ENCODE results near the gene CCBE1.

DNA sequence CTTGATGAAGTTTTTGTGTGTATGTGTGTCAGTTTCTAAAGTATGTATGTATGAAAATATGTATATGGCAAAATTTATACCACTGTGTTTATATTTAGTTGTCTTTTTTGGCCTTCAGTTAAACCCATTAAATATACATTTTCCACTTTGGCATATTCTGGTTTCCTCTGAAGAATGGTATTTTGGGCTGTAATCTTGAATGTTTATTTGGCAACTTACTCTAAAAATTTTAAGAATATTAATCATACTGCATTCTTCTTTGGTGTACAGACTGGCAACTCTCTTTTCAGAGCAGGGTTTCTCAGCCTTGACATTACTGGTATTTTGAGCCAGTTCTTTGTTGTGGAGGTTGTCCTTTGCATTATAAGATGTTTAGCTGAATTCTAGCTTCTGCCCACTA is 27.9 kb upstream of the CCBE1 start:
- TF ChIP-seq, protein P1, sequence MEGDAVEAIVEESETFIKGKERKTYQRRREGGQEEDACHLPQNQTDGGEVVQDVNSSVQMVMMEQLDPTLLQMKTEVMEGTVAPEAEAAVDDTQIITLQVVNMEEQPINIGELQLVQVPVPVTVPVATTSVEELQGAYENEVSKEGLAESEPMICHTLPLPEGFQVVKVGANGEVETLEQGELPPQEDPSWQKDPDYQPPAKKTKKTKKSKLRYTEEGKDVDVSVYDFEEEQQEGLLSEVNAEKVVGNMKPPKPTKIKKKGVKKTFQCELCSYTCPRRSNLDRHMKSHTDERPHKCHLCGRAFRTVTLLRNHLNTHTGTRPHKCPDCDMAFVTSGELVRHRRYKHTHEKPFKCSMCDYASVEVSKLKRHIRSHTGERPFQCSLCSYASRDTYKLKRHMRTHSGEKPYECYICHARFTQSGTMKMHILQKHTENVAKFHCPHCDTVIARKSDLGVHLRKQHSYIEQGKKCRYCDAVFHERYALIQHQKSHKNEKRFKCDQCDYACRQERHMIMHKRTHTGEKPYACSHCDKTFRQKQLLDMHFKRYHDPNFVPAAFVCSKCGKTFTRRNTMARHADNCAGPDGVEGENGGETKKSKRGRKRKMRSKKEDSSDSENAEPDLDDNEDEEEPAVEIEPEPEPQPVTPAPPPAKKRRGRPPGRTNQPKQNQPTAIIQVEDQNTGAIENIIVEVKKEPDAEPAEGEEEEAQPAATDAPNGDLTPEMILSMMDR (IDR thresholded peaks at IDR 0.05 in 8 of 11, conservative IDR thresholded peaks at IDR 0.05 in 3 of 11), result no peak
- no peak for TF ChIP-seq POLR2A (IDR thresholded peaks at IDR 0.05)
